MM.1S (cell line): ENCODE measurements around the gene PTPRD.

Experiments used
- CTCF ChIP-seq: fragments of 300-600 bp; sonication (generic); IDR thresholded peaks from 2 replicates; pipeline ENCODE4 v1.5.1; 2016; ENCODE audit warnings: antibody characterized with exemption, low read length, mixed read lengths
- EZH2phosphoT487 ChIP-seq: fragments of 300-600 bp; sonication (generic); IDR thresholded peaks from 2 replicates; pipeline ENCODE4 v1.6.1; 2018; ENCODE audit warnings: antibody characterized with exemption, low read length

GRCh38 chr9:10080012-10080411 is 532.8 kb downstream of the PTPRD start:
- no peak for TF ChIP-seq CTCF
- TF ChIP-seq EZH2phosphoT487, result no peak
